HL-60 (cell line): Measurements from ENCODE around the gene NFIC.

ENCODE experiments used
- CTCF ChIP-seq: IDR thresholded peaks from one replicate; pipeline ENCODE4 v1.5.1; 2011; ENCODE audit warnings: low read length, control low read depth, inconsistent platforms; ENCODE audit not compliant: insufficient read depth
- GABPA ChIP-seq: IDR thresholded peaks from 2 replicates; pipeline ENCODE4 v1.6.1; 2012; ENCODE audit warnings: low read depth
- POLR2AphosphoS5 ChIP-seq: IDR thresholded peaks from 2 replicates; pipeline ENCODE4 v1.6.1; 2012; ENCODE audit warnings: low read depth
- REST ChIP-seq: IDR thresholded peaks from 2 replicates; pipeline ENCODE4 v1.6.1; 2012; ENCODE audit warnings: low read depth; ENCODE audit not compliant: insufficient replicate concordance
- SPI1 ChIP-seq: IDR thresholded peaks from 2 replicates; pipeline ENCODE4 v1.6.1; 2012; ENCODE audit warnings: low read depth, mild to moderate bottlenecking, borderline replicate concordance

GRCh38 chr19:3328743-3329142 lies 37.6 kb upstream of the NFIC start:
- TF ChIP-seq POLR2AphosphoS5 (no peak), CTCF (no peak), REST (no peak), GABPA (no peak), SPI1 (no peak)
